AG04450 (cell line): ENCODE data around the gene ADAMTS16. TPM values are rescaled to one million over a fixed set of nuclear protein-coding genes. Genes with fewer than 3 reads are reported as not detected.

ENCODE experiments used
- CTCF ChIA-PET: fragments of 300-600, 350-600 bp; formaldehyde crosslinking; extraction: SDS; loops from one replicate; lab custom pipeline; 2022; ENCODE audit warnings: antibody characterized with exemption, inconsistent platforms; lab: Charles Lee
- POLR2A ChIA-PET: fragments of 350-600 bp; formaldehyde crosslinking; extraction: SDS; loops from one replicate; lab custom pipeline; 2021; ENCODE audit warnings: antibody characterized with exemption, inconsistent platforms; lab: Yijun Ruan, JAX
- DNase-seq: peaks from one replicate; pipeline ENCODE4 v3.0.0-alpha.2; 2011; ENCODE audit warnings: low read depth, low spot score
- H3K27ac ChIP-seq: one replicate; pipeline ENCODE4 v1.5.1; 2012; ENCODE audit warnings: low read depth, low read length, control low read depth
- H3K27me3 ChIP-seq: one replicate; pipeline ENCODE4 v1.6.0; 2012; ENCODE audit warnings: low read length; ENCODE audit not compliant: control insufficient read depth, insufficient read depth
- H3K4me3 ChIP-seq: 2 replicates; pipeline ENCODE4 v1.5.1; 2011; ENCODE audit warnings: mild to moderate bottlenecking, low read depth, low read length, control low read depth
- H3K9me3 ChIP-seq: 2 replicates; pipeline ENCODE4 v1.5.1; 2012; ENCODE audit warnings: low read length; ENCODE audit not compliant: control insufficient read depth, insufficient read depth
- CTCF ChIP-seq: IDR thresholded peaks from 2 replicates; pipeline ENCODE4 v1.5.1; 2011; ENCODE audit warnings: low read depth, low read length, control low read depth, inconsistent platforms
- polyA plus RNA-seq: library from polyadenylated mRNA; depleted of rRNA; stranded (reverse); fragments of >200 nt; gene quantifications from 2 replicates; pipeline ENCODE4 v1.2.3, GENCODE V29; 2011
- small RNA-seq: library from RNA; depleted of rRNA; stranded (forward); fragments of <200 nt; gene quantifications from one replicate; pipeline ENCODE3, GENCODE V24; 2012; ENCODE audit warnings: low read depth; ENCODE audit not compliant: insufficient read length

The ADAMTS16 gene
- polyA plus RNA-seq, 1 experiment, result 0.04 TPM

- no peak for DNase-seq
- Histone ChIP-seq H3K9me3 (peaks cover 10% of the 10 kb centered on the region), H3K4me3 (no peak overlapping the region), H3K27ac (no peak overlapping the region), H3K27me3 (no peaks in the 10 kb centered on the region)
- ChIA-PET POLR2A (no interaction called here), CTCF (no interaction called here)
- no peak for TF ChIP-seq CTCF
Measured at GRCh38 chr5:5367739-5368138, 227.6 kb downstream of the ADAMTS16 start.

- no peak overlapping the region for H3K4me3 ChIP-seq
- DNase-seq, result no peak
- H3K9me3 ChIP-seq, result peaks cover 5% of the 10 kb centered on the region; the same call in 1 of the 2 replicates
- no peak overlapping the region for H3K27ac ChIP-seq
- H3K27me3 ChIP-seq, result no peaks in the 10 kb centered on the region
- POLR2A ChIA-PET, result no interaction called here
- no peak for TF ChIP-seq CTCF
- CTCF ChIA-PET, result no interaction called here
Measured at GRCh38 chr5:5369051-5369605, 229.0 kb downstream of the ADAMTS16 start.

Small RNA genes within 50 kb of the gene (small RNA-seq; reads per million reads assigned to genes)
- not detected for gene RN7SKP73
